HG03159 (cell line): ENCODE measurements around the gene SLC47A2.

Experiments
- ATAC-seq: cut with Tn5 transposase; IDR thresholded peaks from one replicate; pipeline ENCODE4 v1.9.1; 2021; ENCODE audit warnings: mild to moderate bottlenecking, moderate library complexity; ENCODE audit not compliant: unreplicated experiment

Gene SLC47A2

DNA sequence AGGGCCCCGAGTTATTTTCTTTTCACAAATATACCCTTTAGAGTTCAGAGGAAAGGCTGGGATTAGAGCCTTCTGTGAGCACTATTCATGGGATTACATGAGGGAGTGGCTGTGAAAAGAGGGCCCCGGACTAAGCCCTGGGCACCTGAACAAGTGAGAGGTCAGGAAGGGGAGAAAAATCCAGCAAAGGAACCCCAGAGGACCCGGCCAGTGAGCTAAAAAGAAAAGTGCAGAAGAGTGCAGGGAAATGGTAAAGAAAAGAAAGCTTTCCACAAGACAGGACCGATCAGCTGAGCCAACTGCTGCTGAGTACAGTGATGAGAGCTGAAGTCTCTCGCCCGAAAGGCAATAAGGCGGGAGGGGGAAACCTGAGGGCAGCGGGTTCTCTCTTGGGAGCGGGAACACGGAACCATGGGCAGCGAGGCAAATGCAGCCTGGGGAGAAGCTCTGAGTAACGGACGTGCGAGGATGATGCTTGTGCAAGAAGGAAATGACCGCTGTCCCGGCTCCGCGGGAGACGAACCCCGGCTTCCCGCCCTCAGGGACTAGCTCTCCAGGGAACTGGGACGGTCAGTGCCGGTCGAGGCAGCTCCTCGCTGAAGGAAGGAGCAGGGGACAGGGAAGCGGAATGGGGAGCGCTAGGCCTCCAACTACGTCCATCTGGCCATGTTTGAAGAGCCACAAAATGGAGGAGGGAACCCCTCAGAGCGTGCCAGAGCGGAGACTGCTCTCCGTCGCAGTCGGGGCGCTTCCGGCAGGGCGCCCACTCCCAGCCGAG is 68.5 kb downstream of the SLC47A2 start:
- peak; percentile 5 for ATAC-seq

DNA sequence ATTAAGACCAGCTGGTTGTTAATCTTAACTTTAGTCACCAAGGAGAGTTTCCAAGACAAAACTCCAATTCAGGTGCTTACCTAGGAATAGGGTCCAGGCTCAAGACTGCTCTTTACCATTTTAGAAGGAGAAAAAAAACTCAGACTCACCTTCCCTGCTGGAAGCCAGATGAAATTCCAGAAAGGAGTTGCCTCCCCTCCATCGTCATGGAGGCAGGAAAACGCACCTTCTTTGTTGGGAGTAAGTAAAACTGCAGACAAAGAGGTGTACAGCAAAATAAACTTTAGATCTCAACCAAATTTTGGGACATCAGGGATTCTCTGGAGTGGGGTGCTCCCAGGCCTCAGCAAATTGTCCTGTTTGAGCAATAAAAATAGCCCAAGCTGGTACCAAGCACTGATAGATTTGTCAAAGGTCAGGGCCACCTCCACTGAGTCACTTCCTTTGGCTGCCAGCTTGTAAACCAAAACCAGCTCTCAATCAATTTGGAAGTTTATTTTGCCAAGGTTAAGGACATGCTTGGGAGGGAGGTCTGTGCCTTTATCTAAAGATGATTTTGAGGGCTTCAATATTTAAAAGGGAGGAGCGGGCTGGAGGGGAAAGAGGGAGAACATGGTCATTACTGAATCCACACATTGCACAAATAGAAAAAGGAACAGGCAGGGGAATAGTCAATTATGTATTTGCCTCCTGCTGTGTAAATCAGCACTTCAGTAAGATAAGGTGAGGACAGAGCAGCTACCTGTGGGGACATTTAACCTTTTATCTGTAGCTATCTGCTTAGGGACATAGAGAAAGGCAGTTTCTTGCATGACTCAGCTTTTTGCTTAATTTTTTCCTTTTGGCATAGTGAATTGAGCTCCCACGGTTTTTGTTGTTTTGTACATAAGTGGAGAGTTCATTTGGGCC is 69.3 kb downstream of the SLC47A2 start:
- no peak for ATAC-seq

DNA sequence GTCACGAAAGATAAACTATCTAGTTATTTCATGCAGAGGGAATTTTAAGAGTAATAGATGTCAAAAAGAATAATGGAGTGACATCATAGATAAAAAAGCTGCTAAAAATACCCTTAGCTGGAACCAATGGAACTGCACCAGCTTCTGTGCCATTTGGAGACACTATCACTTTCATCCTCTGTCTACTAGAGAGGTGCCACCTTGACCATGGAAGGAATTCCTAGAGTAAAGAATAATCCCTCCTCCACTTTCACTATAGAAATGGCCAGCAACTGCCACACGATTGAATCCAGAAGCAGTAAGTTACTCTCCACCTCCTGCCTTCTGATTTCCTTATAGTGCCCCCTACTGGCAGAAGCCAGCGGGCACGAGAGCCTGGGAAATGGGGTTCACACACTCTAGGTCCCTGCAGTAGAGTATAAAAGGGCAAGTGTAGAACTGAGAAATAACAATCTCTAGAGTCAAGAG is 70.6 kb downstream of the SLC47A2 start:
- ATAC-seq, result no peak

DNA sequence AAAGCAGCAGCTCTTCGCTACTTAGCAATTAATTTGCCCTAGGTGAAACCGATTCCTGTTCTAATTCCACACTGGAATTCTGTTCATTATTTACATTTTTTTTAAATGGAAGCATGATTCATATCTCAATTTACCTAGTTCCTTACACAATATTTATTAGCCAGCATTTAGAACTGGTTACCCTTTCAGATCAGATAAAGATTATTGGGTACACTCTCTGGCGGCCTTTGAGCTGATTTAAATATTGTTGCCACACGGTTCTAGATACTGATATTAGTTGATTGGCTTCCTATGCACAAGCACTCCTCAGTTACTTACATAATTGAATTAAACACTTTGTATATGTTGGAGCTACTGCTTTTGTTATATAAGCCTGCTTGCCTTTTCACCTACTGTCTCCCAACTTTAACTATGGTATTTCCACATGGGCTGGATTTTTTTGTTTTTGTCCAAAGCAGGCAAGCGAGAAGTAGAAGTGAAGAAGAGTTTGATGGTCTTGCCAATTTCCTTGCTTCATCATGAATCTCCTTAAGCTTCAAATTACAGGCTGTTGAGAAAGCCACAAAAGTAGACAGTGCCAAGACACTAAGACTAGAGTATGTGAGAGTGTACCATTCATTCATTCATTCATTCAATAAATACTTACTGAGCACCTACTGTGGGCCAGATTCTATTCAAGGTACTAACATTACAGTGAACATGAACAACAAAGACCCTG is 71.7 kb downstream of the SLC47A2 start:
- ATAC-seq, result no peak

DNA sequence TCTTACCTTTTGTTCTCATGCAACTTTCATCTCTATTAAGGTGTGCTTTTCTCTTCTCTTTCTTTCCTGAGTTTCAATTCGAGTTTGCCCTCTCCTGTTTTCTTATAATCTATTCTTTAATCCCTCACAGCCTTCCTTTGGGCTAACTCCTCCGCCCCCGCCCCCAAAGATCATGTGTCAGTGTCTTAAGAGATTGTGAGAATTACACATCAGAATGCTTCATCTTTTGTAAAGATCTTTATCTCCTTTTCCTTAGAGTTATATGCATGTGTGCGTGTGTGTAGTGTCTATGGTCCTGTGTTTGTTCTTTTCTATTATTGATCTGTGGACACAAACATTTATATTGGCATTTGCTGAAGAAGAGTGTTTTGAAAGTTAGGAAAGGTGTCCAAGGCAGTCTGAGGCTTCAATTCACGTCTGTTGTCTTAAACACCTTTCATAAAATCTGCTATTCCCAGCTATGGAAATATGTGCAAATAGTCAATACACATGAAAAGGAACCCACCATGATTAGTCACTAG is 74.0 kb downstream of the SLC47A2 start:
- ATAC-seq, result no peak

DNA sequence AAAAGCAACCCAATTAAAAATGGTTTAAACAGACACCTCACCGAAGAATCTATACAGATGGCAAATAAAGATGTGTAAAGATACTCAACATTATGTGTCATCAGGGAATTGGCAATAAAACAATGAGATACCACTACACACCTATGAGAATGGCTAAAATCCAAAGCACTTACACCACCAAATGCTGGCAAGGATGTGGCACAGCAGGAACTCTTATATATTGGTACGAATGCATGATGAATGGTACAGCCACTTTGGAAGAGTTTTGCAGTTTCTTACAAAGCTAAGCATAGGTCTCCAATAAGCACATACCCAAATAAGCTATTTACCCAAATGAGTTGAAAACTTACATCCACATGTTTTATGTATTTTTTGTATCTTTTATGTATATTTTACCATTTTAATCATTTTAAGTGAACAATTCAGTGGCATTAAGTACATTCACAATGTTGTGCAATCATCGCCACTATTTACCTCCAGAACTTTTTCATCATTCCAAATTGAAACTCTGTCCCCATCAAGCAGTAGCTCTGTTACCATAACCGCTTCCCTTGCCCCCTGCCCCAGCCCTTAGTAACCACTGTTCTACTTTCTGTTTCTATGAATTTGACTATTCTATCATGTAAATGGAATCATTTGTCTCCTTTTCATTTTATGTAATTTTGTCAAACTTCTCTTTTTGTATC is 74.6 kb downstream of the SLC47A2 start:
- ATAC-seq, result no peak

DNA sequence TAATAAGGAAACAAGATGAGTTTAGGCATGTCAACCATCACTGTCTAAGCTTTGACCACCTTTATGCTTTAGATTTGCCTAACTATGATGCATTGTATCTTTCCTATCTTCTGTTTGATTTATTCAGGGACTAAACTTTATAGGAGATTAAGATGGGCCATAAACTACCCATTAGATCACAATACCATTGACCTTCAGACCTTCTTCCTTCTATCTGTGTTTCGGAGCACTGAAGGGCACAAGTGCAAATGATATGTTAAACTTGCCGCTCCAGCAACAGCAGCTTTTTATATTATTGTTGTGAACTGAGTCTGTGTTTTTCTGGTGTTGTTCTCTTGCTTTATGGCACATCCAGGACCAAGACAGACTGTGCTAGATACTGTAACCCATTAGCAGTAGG is 84.5 kb downstream of the SLC47A2 start:
- ATAC-seq, result no peak

DNA sequence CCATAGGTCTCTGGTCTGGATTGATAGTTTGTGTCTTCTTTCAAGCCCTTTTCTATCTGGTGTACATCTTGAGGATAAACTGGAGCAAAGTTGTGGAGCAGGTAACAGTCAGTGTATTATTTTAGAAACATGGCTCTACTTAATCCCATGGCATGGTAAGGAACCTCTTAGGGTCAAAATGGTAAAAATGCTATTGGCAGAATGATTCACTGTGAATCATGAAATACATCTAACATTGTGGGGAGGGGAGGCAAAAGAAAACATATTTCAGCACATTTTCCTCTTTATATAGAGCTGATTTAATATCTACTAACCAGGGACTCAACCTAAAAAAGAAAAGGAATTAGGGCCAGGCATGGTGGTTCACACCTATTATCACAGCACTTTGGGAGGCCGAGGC is 85.7 kb downstream of the SLC47A2 start:
- no peak for ATAC-seq

DNA sequence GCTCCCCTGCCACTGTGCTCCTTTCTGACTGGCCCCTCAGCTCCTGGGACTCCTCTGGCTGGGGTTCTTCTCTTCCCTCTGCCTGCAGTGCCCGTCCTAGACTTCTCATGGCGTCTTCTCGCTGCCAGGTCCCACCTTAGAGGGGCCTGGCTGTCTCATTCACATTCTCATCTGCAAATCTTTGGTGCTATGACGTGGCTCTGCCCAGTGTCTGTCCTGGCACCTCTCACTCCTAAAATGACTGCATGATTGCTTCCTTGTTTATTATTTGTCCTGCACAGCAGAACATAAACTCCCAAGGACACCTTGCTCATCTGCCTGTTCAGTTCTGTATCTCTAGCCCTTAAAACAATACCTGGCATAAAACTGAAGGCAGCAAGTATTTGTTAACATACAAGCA is 86.3 kb downstream of the SLC47A2 start:
- no peak for ATAC-seq

DNA sequence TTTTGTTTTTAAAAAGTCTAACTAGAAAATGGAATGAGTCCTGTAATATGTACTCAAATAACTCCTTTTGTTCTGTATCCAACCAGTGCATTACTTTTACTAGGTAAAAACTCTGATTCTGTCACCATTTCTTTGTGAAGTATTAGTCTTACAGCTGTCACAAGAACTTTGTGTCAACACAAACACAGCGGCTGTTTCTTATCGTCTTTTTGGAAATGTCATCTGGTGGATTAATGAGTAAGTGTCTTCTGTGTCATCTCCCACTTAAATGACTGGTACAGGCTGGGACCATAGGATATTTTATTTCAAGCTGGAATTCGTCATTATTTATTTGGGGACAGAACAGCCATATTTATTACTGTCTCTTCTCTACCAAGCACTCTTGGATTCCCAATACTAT is 86.9 kb downstream of the SLC47A2 start:
- ATAC-seq, result no peak
